HG03045 (cell line): ENCODE results near the gene DACT3.

Experiments used
- ATAC-seq: cut with Tn5 transposase; IDR thresholded peaks from one replicate; pipeline ENCODE4 v1.9.1; 2021; ENCODE audit warnings: mild to moderate bottlenecking, moderate library complexity; ENCODE audit not compliant: unreplicated experiment

DACT3 gene

DNA sequence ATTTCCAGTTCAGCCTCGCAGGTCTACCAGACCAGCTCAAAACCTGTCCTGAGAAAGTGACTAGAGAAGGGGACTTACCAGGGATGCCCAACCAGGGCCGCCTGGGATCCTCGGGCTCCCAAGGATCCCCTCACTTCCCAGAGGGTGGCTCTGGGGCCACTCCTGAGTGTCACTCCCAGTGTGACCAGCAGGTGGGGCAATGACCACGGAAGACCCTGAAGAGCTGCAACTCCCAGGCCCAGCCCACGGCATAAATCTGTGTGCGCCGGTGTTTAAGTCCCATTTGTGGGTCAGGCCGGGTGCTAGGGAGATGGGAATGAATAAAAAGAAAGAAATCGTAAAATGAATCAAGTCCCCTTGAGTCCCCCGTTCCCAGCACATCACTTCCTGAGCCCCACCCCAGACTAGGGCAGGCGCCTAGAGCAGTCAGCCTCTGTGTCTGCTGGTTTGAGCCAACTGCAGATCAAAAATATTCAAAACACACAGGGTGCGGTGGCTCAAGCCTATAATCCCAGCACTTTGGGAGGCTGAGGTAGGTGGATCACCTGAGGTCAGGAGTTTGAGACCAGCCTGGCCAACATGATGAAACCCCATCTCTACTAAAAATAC, 46.8 kb downstream of the DACT3 start:
- ATAC-seq: no peak

DNA sequence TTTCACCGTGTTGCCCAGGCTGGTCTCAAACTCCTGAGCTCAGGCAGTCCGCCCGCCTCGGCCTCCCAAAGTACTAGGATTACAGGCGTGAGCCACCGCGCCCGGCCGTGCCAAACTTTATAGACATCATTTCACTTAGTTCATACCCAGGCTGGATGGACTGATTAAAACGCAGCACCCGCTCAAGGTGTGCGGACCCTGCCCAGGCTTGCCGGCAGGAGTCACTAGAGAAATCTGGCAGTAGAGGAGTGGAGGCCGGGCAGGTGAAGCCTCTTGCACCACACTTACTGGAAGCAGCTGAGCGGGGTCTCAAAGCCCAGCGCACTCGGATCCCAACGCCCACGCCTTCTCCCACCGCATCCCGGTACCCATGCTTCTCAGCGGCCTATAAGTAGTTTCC, 47.5 kb downstream of the DACT3 start:
- no peak for ATAC-seq

DNA sequence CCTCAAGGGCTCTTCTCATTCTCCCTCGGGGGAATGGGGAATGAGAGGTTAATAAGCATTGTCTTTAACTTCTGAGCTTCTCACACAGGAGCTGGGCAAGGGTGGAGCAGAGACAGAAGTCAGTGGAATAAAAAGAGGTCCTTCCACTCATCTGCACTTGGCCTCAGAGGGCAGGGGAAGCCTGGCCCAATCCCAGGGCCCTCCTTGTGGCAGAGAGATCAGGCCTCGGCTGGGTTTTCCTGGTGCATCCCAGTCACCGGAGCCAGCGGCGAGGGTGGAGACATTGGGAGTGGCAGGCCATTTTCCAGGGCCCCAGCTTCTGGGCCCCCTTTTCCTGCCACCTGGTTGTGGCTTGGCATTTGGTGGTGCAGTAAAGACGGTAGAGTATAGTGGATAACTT, 49.2 kb downstream of the DACT3 start:
- no peak for ATAC-seq

DNA sequence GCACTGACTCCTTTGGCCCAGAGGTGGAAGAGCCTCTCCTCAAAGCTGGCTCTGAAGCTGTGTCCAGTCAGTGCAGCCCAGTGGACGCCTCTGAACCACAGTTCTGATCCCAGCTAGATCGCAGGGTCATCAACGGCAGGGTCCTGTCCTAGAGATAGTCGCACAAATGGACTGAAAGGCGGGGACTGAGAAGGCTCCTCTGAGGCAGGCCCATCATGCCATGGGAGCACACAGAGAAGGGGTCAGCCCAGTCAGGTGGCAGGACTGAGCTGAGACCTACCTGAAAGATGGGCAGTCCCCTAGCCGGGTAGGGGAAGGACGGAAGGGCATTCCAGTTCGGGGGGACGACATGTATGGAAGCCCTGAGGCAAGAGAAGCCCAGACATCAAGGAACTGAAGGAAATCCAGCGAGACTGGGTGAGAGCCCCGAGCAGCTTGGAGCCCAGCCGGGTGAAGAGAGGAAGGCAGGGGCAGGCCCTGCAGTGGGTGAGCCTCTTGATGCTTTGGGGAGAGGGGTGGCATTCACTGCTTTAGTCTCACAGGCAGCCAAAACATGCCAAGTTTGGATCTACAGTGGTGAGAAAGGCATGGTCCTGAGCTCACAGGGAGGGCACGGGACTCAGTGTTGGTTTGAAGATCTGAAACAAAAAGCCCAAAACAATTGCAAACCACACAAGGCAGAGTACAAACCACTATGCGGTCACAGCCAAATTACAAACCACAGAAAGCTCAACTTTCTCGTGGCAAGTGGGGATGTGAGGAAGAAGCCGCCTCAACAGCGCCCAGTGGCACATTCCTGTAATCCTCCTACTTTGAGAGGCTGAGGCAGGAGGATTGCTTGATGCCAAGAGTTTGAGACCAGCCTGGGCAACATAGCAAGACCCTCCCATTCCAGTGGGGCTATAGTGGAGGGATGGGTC, 49.9 kb downstream of the DACT3 start:
- no peak for ATAC-seq

DNA sequence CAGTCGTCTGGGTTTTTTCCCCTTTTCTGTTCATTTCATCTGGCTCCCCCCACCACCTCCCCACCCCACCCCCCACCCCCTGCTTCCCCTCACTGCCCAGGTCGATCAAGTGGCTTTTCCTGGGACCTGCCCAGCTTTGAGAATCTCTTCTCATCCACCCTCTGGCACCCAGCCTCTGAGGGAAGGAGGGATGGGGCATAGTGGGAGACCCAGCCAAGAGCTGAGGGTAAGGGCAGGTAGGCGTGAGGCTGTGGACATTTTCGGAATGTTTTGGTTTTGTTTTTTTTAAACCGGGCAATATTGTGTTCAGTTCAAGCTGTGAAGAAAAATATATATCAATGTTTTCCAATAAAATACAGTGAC, 50.6 kb downstream of the DACT3 start:
- no peak for ATAC-seq

DNA sequence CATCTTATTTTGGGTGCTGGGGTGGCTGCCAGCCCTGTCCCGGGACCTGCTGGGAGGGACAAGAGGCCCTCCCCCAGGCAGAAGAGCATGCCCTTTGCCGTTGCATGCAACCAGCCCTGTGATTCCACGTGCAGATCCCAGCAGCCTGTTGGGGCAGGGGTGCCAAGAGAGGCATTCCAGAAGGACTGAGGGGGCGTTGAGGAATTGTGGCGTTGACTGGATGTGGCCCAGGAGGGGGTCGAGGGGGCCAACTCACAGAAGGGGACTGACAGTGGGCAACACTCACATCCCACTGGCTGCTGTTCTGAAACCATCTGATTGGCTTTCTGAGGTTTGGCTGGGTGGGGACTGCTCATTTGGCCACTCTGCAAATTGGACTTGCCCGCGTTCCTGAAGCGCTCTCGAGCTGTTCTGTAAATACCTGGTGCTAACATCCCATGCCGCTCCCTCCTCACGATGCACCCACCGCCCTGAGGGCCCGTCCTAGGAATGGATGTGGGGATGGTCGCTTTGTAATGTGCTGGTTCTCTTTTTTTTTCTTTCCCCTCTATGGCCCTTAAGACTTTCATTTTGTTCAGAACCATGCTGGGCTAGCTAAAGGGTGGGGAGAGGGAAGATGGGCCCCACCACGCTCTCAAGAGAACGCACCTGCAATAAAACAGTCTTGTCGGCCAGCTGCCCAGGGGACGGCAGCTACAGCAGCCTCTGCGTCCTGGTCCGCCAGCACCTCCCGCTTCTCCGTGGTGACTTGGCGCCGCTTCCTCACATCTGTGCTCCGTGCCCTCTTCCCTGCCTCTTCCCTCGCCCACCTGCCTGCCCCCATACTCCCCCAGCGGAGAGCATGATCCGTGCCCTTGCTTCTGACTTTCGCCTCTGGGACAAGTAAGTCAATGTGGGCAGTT, 51.2 kb downstream of the DACT3 start:
- no peak for ATAC-seq

DNA sequence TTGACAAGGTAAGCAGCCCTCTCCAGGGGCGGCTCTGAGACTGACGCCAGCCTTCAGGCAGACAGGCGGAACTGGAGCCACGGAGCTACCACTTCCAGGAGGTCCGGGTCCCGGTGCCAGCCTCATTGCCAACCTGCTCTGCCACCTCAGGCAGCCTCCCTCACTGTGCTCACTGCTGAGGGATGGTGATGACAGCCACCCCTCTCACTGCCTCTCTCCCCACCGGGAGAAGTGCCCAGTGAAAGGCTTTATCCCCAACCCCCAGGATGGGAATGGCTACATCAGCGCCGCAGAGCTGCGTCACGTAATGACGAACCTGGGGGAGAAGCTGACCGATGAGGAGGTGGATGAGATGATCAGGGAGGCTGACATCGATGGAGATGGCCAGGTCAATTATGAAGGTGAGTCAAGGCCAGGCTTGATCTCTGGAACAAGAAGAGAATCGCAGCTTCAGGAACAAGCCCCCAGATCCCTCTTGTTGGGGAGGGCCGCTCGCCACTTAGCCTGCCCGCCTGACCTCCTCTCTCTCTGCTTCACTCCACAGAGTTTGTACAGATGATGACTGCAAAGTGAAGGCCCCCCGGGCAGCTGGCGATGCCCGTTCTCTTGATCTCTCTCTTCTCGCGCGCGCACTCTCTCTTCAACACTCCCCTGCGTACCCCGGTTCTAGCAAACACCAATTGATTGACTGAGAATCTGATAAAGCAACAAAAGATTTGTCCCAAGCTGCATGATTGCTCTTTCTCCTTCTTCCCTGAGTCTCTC, 52.2 kb downstream of the DACT3 start:
- ATAC-seq: no peak

DNA sequence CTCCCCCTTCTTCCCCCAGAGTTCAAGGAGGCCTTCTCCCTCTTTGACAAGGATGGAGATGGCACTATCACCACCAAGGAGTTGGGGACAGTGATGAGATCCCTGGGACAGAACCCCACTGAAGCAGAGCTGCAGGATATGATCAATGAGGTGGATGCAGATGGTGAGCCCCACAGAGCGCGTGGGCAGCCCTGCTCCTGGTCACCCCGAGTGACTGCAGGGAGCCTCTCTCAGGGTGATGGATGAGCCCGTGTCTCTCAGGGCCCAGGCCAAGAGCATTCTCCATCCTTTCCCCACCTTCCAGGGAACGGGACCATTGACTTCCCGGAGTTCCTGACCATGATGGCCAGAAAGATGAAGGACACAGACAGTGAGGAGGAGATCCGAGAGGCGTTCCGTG, 52.8 kb downstream of the DACT3 start:
- no peak for ATAC-seq

DNA sequence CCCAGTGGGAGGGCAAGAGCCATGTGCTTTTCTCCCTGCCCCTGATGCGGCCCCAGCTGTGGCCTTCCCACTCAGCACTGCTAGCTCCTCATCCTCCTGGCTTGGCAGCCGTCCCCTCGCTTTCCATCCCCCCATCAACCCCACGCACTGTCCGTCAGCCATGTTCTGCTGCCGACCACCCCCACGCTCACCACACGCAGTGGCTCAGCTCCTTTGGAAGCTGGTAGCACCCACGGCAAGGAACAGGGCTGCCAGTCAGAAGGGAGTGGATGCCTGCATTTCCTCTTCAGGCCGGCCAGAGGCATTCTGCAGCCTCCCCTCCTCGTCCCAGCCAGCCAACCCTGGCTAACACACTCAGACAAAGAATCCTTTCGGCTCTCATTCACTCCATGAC, 53.5 kb downstream of the DACT3 start:
- ATAC-seq: no peak

DNA sequence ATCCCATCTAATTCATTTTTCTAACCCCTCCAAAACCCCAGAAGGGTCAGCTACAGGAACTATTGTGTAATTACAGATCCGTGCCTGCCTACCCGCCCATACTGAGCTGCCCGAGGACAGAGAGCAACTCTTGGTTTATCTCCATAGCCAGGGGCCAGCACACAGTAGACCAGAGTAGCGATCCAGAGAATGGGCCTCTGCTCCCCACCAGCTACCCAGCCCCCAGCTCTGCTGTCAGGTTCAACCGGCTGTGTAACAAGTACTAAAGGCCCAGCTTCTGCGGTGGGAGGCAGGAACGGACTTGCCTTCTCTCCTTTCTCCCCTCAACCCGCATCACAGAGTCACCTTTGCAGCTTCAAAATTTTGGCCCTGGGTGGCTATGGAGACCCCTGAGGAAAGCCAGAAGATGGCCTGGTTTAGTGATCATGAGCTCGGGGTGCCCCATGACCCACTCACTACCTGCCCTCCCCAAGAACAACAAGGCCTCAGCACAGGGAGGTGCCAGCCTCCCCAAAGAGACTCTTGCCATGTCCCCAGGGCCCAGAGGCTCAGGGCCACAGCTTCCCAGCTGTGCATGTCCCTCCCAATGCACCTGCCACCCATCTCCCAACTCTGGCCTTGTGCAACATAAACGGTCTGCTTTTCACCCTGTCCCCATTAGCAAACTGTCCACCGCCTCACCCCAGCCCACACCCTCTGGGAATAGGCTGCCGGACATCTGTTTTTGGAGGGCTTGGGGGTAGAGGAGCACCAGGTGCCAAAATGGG, 54.1 kb downstream of the DACT3 start:
- no peak for ATAC-seq

DNA sequence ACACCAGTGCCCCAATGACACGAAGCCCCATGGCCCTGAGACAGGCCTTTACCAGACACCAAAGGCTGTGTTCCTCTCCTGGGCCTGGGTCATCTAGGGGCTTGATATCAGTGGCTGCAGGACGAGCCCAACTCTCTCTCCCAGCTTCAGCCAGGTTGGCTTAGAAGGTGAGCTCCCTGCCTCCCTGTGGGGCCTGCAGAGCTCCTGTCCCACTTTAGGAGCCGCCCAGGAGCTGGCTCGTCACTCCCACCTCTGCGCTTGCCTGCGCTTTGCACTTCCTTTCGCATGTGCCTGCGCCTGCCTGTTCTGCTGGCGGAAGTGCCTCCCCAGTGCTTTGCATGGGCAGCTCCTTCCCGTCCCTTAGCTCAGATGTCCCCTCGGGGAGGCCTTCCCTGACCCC, 55.0 kb downstream of the DACT3 start:
- no peak for ATAC-seq

DNA sequence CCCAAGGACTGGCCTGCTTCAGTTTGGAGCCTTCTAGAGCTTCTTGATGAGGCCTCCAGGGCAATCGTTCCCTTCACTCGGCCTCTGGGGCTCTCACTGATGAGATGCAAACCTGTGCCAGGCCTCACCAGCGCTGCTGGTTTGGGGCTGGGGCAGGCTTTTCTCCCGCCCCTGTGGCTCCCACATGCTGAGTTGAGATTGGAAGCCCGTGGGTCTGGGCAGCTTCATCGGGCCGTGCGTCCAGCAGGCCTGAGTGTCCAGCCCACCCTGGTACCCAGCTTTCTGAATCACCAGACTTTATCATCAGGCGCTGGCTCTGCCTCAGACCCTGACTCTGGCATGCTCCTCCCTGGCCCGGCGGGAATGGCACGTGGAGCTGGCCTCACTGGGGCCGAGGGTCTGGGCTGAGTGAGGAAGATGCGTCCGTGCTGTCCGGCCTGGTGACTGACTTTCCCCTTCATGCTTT, 55.6 kb downstream of the DACT3 start:
- no peak for ATAC-seq

DNA sequence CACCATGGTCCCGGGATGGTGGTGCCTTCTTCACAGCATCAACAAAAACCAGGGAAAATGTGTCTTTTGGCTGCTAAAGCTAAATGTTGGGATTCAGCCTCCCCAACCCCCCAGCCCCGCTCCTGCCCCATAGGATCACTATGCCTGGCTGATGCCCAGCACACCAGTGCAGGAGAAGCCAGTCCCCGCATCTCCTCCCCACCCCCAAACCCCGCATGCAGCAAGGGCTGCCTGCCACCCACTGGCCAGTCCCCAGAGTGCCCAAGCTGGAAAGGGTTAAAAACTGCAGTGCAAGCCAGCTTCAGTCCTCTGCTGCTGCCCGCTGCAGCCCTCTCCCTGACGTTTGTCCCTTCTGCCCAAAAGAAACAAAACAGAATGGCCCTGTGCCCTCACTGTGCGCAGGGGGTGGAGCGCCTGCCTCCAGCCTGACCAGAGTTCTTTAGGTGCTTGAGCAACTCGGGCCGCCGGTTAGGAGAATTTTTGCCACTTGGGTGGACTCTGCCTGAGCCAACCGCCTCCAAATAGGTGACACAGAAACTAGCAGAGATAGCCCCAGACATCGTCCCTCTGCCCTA, 56.1 kb downstream of the DACT3 start:
- ATAC-seq: no peak

DNA sequence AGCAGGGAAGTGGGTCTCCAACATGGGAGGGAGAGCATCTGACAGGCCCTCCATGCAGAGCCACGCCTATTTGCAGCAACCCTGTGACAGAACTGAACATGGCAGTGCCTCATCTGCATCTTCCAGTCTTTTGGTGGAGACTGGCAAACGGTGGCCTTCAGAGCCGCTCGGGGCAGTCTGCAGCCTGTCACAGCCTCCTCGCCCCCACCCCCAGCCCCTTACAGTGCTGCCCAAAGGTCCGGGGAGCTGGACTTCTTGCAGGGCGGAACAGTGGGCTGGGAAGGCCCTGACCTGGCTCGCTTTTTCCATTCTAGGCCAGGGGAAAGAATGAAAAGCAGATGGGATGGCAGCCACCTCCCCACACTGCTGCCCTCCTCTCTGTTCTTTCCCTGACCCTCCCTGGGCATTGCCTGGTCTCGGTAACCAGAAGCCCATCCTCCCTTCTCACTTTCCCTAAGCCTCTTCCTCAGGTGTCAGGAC, 57.2 kb downstream of the DACT3 start:
- no peak for ATAC-seq

DNA sequence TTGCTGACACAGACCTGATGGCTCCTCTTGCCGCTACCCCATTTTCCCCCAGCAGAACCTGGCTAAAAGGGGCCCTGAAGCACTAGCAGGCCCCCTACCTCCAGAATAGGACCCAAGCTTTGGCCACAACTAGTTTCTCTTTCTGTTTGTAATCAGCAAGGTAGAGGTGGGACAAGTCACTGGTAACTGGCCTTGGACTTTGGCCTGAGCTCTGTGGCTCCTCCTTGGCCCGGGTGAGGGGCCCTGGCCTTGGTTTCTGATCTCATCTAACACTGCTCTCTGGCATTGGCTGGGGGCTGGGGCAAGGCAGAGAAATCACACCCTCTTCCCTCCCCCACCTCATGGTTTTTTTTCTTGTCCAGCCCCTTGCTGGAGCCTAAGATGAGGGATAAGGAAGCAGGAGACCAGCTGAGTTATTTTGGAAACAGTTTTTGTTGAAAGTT, 57.8 kb downstream of the DACT3 start:
- ATAC-seq: no peak

DNA sequence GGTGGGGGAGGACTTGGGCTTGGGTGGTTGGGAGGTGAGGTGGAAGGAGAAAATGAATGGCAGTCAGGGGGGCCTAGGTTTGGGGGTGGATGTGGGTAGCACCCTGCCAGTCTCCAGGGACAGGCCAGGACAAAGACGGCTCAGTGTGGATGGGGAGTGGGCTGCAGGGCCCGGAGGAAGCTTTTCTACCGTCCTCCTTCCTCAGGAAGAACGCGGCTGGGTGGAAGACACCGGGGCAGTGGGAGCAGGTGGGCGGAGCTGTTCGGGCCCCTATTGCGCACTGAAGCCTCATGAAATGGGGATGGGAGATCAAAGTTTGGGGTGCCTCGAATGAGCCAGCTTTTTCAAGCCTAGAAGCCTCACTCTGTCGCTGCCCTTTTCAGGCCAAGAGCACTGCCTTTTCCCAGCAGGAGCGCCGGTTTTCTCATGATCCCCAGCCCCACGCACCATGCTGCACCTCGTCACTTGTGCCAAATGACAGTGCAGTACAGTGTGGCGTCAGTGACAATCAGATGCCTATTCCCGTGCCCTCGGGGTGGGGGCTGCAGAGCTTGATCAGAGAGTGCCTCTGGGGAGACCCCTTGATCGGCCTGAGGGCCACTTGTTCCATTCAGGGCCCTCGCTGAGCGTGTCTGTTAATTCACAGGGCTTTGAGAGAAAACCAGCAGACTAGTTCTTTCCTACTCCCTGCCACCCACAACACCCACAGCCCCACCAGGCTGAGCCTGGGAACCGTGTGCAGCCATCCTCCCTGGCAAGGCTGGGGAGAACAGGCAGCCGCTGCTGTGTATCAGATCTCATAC, 58.4 kb downstream of the DACT3 start:
- no peak for ATAC-seq

DNA sequence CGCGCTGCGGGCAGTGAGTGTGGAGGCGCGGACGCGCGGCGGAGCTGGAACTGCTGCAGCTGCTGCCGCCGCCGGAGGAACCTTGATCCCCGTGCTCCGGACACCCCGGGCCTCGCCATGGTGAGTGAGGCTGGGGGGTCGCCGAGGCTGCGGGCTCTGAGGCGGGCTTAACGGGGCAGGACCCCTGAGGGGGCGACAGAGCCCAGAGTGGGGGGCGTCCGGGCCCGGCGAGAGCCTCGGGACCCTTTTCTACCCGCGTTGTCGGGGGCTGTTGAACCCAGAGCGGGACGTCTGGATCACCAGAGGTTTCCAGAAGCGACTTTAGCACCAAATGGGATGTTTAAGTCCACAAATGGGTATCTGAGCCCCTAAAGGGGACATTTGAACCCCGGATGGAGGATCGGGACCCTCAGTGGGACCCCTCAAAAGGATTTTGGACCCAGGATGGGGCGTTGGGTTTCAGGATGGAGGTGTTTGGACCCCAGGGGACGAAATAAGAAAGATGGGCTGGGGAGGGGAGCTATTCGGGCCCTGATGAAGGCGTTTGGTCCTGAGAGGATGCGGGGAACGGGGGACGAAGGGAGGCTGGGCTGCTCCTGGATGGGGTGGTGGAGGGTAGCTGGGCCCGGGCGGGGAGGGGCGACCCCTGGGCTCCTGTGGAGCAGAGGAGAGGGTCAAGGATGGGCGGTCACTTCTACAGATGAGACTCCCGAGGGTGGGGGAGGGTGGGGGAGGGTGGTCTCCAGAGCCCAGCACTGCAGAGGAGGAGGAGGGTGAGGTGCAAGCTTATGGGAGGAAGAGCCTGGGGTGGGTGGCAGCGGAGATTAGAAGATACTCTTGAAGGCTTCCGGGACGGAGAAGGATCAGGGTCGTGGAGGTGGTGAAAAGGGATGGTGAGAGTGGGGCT, 59.4 kb downstream of the DACT3 start, which contains the start of gene CALM3:
CALM3 (plus strand) TSS at position 13 of the 907 bp plus-strand sequence; CDS start at position 118, 105 bp downstream.
- no peak for ATAC-seq
